ENCODE data around the gene ANK2.

Gene ANK2

GRCh38 chr4:113050371-113050755 is 910 bp downstream of the ANK2 start:
- Histone ChIP-seq H3K4me3 (peak overlapping the region; percentile 47), H3K27ac (no peak overlapping the region)
- DNase-seq (ENCODE audit: low spot score), result no peak
- no peak for TF ChIP-seq CTCF (IDR thresholded peaks at IDR 0.05)

DNA sequence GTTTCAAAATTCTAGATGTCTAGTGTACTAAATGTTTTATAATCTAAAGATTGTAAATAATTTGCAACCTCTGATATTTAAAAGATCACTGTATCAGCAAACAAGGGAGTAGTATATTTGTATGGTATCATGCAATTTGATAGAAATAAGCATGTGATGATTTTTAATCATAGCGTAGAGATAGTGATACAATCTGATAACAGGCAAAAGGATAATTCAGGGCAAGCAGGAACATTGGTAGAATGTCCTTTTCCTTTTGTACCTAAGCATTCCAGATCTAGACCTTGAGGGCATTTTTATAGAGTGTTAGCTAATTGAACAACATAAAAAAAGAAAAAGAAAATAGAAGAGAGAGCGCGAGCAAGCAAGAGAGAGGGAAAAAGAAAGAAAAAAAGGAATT is 1.4 kb downstream of the ANK2 start:
- H3K4me3 ChIP-seq, result no peak overlapping the region
- DNase-seq (ENCODE audit: low spot score), result no peak
- H3K27ac ChIP-seq, result no peak overlapping the region
- TF ChIP-seq CTCF (IDR thresholded peaks at IDR 0.05), result no peak

GRCh38 chr4:113051361-113051760 is 1.9 kb downstream of the ANK2 start:
- DNase-seq (ENCODE audit: low spot score), result no peak
- H3K4me3 ChIP-seq, result no peak overlapping the region
- no peak overlapping the region for H3K27ac ChIP-seq
- TF ChIP-seq CTCF (IDR thresholded peaks at IDR 0.05), result no peak

DNA sequence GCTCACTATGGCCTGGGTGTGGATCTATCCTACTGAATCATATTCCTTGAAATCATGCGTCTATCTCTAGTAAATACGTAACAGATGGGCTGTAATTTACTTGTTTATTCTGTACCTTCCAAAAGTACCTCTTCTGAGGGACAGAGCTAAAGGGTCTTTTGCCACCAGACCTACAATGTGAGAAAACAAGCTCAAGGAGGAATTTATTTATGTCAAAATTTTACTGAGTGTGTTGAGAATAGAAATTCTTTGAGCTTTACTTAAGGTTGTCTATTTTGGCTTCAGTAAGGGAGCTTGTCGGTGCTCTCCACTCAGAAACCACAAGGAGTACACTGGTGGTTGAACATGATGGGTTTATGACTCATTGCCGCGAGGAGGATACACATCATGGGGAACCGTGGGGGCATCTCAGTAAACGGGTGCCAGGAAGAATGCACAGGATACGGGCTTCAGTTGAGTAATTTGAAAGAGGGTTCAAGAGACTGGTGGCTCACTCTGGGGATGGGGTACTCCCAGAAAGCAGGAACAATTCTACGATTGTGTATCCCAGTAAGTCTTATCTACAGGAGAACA is 3.0 kb downstream of the ANK2 start:
- Histone ChIP-seq H3K4me3 (no peak overlapping the region), H3K27ac (no peak overlapping the region)
- no peak for TF ChIP-seq CTCF (IDR thresholded peaks at IDR 0.05)
- DNase-seq (ENCODE audit: low spot score), result no peak

DNA sequence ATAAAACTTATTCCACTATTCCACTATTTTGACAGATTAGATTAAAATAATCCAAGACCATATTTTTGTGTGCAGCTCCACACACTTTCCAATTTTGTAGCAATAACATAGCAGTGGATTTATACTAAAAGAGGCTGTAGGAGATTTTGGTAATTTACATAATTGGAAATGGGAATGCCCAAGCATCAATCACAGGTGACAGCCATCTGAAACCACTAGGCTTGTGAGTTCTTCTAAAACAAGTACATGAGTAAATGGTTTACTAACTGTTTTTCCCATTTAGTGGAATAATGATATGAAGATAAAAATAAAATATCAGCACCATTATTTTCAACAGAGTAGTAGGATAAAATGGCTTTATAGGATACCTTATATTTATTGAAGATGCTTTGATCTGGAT is 4.4 kb downstream of the ANK2 start:
- Histone ChIP-seq H3K27ac (no peak overlapping the region), H3K4me3 (no peak overlapping the region)
- no peak for TF ChIP-seq CTCF (IDR thresholded peaks at IDR 0.05)
- DNase-seq (ENCODE audit: low spot score), result no peak

DNA sequence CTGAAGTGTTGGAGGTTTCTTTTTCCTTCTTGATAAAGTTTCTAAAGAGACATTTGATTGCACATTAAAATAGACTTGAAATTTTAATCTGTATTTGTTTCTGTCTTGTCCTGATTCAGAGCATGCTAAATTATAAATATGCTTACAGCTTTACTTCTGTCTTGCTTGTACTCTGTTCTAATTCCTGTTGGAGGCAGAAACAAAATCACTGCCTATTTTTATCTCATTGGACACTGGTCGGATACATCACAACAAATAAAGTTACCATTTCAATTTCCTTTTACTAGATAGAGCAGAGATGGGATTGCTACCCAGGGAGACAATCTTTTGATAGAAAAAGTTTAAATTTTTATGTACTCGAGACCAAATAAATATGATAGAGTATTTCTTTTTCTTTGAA is 6.9 kb downstream of the ANK2 start:
- TF ChIP-seq CTCF (IDR thresholded peaks at IDR 0.05), result no peak
- no peak for DNase-seq (ENCODE audit: low spot score)
- no peak overlapping the region for H3K4me3 ChIP-seq
- no peak overlapping the region for H3K27ac ChIP-seq

DNA sequence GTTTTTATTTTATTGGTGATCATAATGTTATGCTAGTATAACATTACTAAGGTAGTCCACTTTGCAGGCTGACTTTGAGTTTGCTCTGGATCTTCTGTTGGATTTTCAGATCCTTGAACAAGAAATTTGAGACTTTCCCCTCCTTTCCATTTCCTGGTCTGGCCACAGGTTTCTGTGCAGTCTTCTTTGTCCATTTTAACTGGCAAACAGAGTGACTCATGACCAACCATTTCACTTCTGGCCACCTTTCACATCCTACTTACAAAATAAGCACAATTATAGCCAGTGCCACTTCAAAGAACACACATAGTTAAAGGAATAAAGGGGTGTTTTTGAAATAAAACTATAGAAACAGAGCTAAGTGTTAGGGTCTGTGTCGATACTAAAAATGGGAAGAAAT is 8.4 kb downstream of the ANK2 start:
- TF ChIP-seq CTCF (IDR thresholded peaks at IDR 0.05), result no peak
- Histone ChIP-seq H3K4me3 (no peak overlapping the region), H3K27ac (no peak overlapping the region)
- DNase-seq (ENCODE audit: low spot score), result no peak

Measured in coronary artery (tissue), 2 donors.